Pancreas (tissue), 10 donors: Measurements from ENCODE around the gene PACRG. TPM values are rescaled to one million over a fixed set of nuclear protein-coding genes. Genes with fewer than 3 reads are reported as not detected.

Experiments used
- ATAC-seq, 4 donors: fragments of 200-7000 bp; cut with Tn5 transposase; one replicate each; pipeline versions ENCODE4 v1.8.0 to v1.9.1; 2020; ENCODE audit warnings: mild to moderate bottlenecking in 4 of 4, moderate library complexity in 4 of 4
- DNase-seq, 6 donors: peaks; one replicate each; pipeline ENCODE4 v3.0.0-alpha.2; 2020
- FAIRE-seq: peaks from 2 replicates; lab custom pipeline; 2012; peaks lifted over from hg19 to GRCh38; lab: Jason Lieb, UNC
- H3K27ac ChIP-seq, 4 donors: fragments of 200-600 bp; sonication (generic); 1 replicate in 3 of 4; 2 replicates in 1 of 4; pipeline versions ENCODE4 v1.5.0 to v1.8.0; 2020
- H3K27me3 ChIP-seq, 4 donors: fragments of 200-600 bp; one replicate each; pipeline ENCODE4 v1.8.0; 2021
- H3K36me3 ChIP-seq, 3 donors: fragments of 200-600 bp; sonication (generic) in 1 of 3; one replicate each; pipeline versions ENCODE4 v1.5.0 to v1.8.0; 2020 to 2021
- H3K4me1 ChIP-seq, 3 donors: fragments of 200-600 bp; one replicate each; pipeline ENCODE4 v1.8.0; 2021
- H3K4me3 ChIP-seq, 4 donors: fragments of 200-600 bp; sonication (generic) in 2 of 4; one replicate each; pipeline versions ENCODE4 v1.5.0 to v1.8.0; 2020 to 2021
- H3K9me3 ChIP-seq, 4 donors: fragments of 200-600 bp; one replicate each; pipeline ENCODE4 v1.8.0; 2021
- WGBS, 2 donors: extraction: QIAGEN DNeasy Blood & Tissue Kit; methylation state at CpG; one replicate each; pipeline ENCODE4 v1.1.7; 2013; 5-methylcytosine and 5-hydroxymethylcytosine counted together
- intact Hi-C, 3 donors: fragments of 100-400 bp; cut with DNase I; formaldehyde crosslinking; loops; one replicate each; pipeline versions ENCODE4 v1.11.1 to v1.14.2; 2022
- polyA plus RNA-seq, 2 donors: library from polyadenylated mRNA; stranded (reverse); fragments of 200-250 nt; gene quantifications; one replicate each; pipeline ENCODE4 v1.2.3, GENCODE V29; 2013
- total RNA-seq, 6 donors: library from RNA; stranded (reverse); fragmentation: NEBNext Ultra II Directional in 4 of 6; extraction: Animal tissue kit (Norgen Biotek cat#: 25700) in 4 of 6; gene quantifications; one replicate each; pipeline versions ENCODE4 v1.2.1 to v1.2.4, GENCODE V29; 2021 to 2023
- TF ChIP-seq, protein P1 (sequence below), 4 donors: fragments of 200-600 bp; sonication (generic) in 3 of 4; IDR thresholded peaks; one replicate each; pipeline versions ENCODE4 v1.5.0 to v1.8.0; 2021; ENCODE audit warnings: antibody characterized with exemption in 4 of 4
- donor health status: healthy with polysubstance abuse.
- donor health status: DM: no; HTN: no; CAD: no; lungs with moderate emphysema.
- donor health status: DM: no; HTN: no; CAD: no.
- donor health status: control.
- donor health status: control.
- donor health status: Bipolar disorder and iron deficiency.
- donor health status: DM: yes; HTN: yes; CAD: no.
- donor health status: DM: no; HTN: no; CAD: no.
- donor health status: DM: no; HTN: no; CAD: no.
- donor health status: DM: yes; HTN: yes; CAD: no.

PACRG gene
- total and polyA plus RNA-seq, 8 donors, result 2.5 to 7.1 (median 3.5) TPM

DNA sequence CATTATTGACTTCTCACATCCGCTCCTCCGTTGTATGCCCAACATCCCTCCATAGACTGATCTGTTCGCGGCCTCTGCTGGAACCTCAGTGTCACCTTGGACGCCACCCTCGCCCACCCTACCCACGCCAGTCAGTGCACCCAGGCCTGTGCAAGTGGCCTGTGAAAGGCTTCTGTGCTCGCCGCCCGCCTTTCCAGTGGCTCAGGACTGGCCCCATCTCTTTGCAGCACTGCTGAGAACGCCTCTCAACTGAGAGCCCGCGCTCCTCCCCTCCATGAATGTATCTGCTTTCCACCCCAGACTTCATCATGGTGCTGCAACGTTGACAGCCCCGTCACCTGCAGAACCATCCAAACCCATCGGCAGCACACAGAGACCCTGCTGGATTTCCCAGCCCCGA, 459.4 kb downstream of the PACRG start:
- intact Hi-C loops, result loop anchor here in 1 of 3 donors (10.0 kb wide), 1 partner anchor 768 kb away; no protein-coding TSS in a partner anchor
- no peaks in the 10 kb centered on the region for H3K27me3 ChIP-seq
- TF ChIP-seq, protein P1, sequence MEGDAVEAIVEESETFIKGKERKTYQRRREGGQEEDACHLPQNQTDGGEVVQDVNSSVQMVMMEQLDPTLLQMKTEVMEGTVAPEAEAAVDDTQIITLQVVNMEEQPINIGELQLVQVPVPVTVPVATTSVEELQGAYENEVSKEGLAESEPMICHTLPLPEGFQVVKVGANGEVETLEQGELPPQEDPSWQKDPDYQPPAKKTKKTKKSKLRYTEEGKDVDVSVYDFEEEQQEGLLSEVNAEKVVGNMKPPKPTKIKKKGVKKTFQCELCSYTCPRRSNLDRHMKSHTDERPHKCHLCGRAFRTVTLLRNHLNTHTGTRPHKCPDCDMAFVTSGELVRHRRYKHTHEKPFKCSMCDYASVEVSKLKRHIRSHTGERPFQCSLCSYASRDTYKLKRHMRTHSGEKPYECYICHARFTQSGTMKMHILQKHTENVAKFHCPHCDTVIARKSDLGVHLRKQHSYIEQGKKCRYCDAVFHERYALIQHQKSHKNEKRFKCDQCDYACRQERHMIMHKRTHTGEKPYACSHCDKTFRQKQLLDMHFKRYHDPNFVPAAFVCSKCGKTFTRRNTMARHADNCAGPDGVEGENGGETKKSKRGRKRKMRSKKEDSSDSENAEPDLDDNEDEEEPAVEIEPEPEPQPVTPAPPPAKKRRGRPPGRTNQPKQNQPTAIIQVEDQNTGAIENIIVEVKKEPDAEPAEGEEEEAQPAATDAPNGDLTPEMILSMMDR (IDR thresholded peaks at IDR 0.05), result no peak
- H3K27ac ChIP-seq, result no peak overlapping the region
- ATAC-seq (no peak), FAIRE-seq (no peak), DNase-seq (no peak)
- no peaks in the 10 kb centered on the region for H3K4me1 ChIP-seq
- no peaks in the 10 kb centered on the region for H3K9me3 ChIP-seq
- WGBS, 2 donors, result 93 to 96% methylated on average over 17 of the region's 17 CpGs
- H3K36me3 ChIP-seq, result no peaks in the 10 kb centered on the region
- H3K4me3 ChIP-seq, result no peak overlapping the region

DNA sequence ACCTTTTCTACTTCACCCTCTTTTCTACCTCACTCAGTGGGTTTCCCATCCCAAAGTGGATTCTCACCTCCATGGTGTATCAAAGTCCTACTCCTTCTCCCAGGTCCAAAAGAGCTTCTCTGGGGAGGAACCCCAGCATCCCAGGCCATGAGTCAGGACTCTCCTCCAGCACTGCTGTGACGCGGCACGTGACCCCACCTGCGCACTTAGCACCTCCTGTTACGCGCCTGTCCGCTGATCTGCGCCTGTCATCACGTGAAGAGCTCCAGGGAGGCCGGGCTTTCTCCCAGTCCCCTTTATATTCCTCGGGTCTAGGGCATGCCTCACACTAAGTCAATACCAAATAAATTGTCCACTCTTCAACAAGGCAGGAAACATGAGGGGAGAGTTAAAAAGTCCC, 459.8 kb downstream of the PACRG start:
- H3K9me3 ChIP-seq, result no peaks in the 10 kb centered on the region
- no peaks in the 10 kb centered on the region for H3K36me3 ChIP-seq
- FAIRE-seq (no peak), ATAC-seq (no peak), DNase-seq (no peak)
- H3K27ac ChIP-seq, result no peak overlapping the region
- no peaks in the 10 kb centered on the region for H3K4me1 ChIP-seq
- TF ChIP-seq, protein P1 (IDR thresholded peaks at IDR 0.05), result no peak
- no peak overlapping the region for H3K4me3 ChIP-seq
- H3K27me3 ChIP-seq, result no peaks in the 10 kb centered on the region
- 91 to 96% methylated on average over 11 of the region's 11 CpGs for WGBS, 2 donors
- intact Hi-C loops, result loop anchor here in 1 of 3 donors (10.0 kb wide), 1 partner anchor 767 kb away; no protein-coding TSS in a partner anchor

DNA sequence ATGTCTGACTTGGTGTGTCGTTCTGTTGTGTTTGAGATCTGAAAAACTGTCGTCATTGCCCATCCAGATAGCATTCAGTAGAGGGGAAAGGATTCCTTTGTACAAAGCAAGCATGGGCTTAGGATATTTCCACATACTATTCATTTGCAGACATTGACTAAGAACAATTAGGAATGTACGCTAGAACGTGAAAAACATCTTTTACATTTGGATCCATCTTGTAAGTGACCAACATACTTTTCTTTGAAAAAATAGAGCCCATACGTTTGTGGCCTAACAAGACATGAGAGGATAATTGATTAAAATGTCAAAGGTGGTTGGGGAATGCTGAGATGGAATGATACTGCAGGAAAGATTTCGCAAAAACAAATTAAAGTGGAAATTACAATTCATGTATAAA, 461.0 kb downstream of the PACRG start:
- ATAC-seq (no peak), DNase-seq (no peak), FAIRE-seq (no peak)
- Histone ChIP-seq H3K9me3 (no peaks in the 10 kb centered on the region), H3K36me3 (no peaks in the 10 kb centered on the region), H3K4me3 (no peak overlapping the region), H3K27me3 (no peaks in the 10 kb centered on the region), H3K27ac (no peak overlapping the region), H3K4me1 (no peaks in the 10 kb centered on the region)
- TF ChIP-seq, protein P1 (IDR thresholded peaks at IDR 0.05), result no peak
- 79 to 84% methylated on average over 6 of the region's 6 CpGs for WGBS, 2 donors
- intact Hi-C loops, result loop anchor here in 1 of 3 donors (10.0 kb wide), 1 partner anchor 766 kb away; no protein-coding TSS in a partner anchor

DNA sequence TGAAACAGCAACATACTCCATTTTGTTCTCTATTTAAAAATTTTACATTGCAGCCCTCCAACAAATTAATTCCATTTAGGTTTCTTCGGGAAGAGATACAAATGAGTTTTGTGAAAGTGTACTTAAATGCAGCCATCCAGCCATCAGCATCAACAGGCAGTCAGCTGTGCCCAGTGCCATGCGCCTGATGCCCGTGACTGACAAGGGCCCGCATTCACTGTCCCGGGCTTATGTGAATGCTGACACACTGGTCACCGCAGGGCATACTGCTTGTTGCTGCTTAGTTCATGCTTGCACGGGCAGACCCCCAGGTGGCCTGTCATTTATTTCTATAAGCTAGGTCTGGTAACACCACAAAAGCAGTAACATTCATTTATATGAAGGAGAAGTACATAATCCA, 461.8 kb downstream of the PACRG start:
- Histone ChIP-seq H3K4me1 (no peaks in the 10 kb centered on the region), H3K27me3 (no peaks in the 10 kb centered on the region), H3K4me3 (no peak overlapping the region), H3K27ac (no peak overlapping the region), H3K36me3 (no peaks in the 10 kb centered on the region), H3K9me3 (no peaks in the 10 kb centered on the region)
- ATAC-seq, result no peak
- DNase-seq, result no peak
- TF ChIP-seq, protein P1 (IDR thresholded peaks at IDR 0.05), result no peak
- no peak for FAIRE-seq
- 91 to 97% methylated on average over 7 of the region's 7 CpGs for WGBS, 2 donors
- intact Hi-C loops, result loop anchor here in 1 of 3 donors (10.0 kb wide), 1 partner anchor 765 kb away; no protein-coding TSS in a partner anchor

DNA sequence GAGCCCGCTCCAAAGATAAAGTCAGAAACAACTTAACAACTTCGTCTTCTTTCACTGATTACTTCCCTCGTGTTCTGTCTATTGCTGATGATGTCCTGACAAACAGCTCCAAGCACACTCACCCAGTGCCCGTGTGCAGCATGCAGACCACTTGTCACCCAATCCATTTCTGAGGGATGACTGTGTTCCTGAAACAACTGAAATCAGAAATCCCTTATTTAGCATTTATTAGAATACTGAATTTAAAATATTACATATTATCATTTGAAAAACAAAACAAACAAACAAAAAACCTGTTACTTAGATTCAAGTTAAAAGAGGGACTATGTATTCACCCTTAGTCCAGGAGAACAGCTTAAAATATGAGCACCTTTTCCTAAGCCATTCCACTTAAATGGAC, 463.0 kb downstream of the PACRG start:
- no peak for DNase-seq
- Histone ChIP-seq H3K27me3 (no peaks in the 10 kb centered on the region), H3K36me3 (no peaks in the 10 kb centered on the region), H3K9me3 (no peaks in the 10 kb centered on the region), H3K4me3 (no peak overlapping the region), H3K27ac (no peak overlapping the region), H3K4me1 (no peaks in the 10 kb centered on the region)
- 76 to 84% methylated on average over 4 of the region's 4 CpGs for WGBS, 2 donors
- no peak for FAIRE-seq
- no peak for ATAC-seq
- TF ChIP-seq, protein P1 (IDR thresholded peaks at IDR 0.05), result no peak
- intact Hi-C loops, result no loop called here
